ENCODE results near the gene CLDN11. TPM values are rescaled to one million over a fixed set of nuclear protein-coding genes. Genes with fewer than 3 reads are reported as not detected.

CLDN11 gene
- total RNA-seq, 1 donor from 2014 or later = 1.7 TPM

DNA sequence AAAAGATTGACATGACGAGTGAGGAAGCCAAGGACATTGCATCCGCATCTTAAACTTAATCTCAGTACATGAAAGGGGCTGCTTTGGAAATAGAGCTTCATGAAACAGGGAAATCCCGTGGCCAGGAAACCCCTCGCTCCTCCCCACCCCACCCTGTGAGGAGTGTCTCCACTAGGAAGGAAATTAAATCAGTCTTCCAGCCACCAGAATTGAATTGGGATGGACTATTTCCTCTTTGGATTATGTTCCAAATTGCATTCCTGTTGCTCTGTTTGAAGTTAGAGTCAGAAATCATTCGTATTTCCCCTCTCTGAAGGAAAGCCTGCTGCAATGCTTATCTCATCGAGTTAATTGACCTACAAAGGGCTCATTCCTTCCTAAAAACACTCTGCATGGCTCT is 35.8 kb downstream of the CLDN11 start:
- H3K4me1 Mint-ChIP-seq (ENCODE audit: low read depth) = no peaks in the 10 kb centered on the region
- no peaks in the 10 kb centered on the region for H3K9me3 Mint-ChIP-seq (ENCODE audit: low read depth)
- H3K4me3 Mint-ChIP-seq (ENCODE audit: low read depth) = no peak overlapping the region
- H3K36me3 Mint-ChIP-seq (ENCODE audit: insufficient read depth) = no peaks in the 10 kb centered on the region
- TF ChIP-seq, protein P1, sequence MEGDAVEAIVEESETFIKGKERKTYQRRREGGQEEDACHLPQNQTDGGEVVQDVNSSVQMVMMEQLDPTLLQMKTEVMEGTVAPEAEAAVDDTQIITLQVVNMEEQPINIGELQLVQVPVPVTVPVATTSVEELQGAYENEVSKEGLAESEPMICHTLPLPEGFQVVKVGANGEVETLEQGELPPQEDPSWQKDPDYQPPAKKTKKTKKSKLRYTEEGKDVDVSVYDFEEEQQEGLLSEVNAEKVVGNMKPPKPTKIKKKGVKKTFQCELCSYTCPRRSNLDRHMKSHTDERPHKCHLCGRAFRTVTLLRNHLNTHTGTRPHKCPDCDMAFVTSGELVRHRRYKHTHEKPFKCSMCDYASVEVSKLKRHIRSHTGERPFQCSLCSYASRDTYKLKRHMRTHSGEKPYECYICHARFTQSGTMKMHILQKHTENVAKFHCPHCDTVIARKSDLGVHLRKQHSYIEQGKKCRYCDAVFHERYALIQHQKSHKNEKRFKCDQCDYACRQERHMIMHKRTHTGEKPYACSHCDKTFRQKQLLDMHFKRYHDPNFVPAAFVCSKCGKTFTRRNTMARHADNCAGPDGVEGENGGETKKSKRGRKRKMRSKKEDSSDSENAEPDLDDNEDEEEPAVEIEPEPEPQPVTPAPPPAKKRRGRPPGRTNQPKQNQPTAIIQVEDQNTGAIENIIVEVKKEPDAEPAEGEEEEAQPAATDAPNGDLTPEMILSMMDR (IDR thresholded peaks at IDR 0.05; ENCODE audit: unreplicated experiment) = no peak
- DNase-seq (ENCODE audit: low spot score, unreplicated experiment) = no peak
- H3K27me3 Mint-ChIP-seq = peaks cover 4% of the 10 kb centered on the region
- no peak overlapping the region for H3K27ac Mint-ChIP-seq

DNA sequence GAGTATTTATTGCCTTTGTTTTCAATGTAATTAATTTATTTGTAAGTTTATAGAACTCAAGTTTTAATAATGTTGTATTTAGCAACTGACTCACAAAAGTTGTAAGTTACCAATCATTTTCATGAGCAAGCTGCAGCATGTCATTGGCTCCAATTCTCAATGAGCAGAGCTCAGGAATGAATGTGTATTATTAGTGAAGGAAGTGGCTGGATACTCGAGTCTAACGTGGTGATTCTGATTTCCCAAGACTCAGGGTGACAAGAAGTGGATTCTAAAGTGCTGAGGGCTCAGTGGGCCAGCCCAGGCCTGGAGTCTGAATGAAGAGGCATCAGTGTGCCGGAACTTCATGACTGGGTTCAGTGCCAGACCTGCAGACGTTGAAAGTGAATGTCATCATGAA is 39.6 kb downstream of the CLDN11 start:
- TF ChIP-seq, protein P1 (IDR thresholded peaks at IDR 0.05; ENCODE audit: unreplicated experiment) = no peak
- DNase-seq (ENCODE audit: low spot score, unreplicated experiment) = no peak
- Mint-ChIP-seq H3K4me3 (ENCODE audit: low read depth) (no peak overlapping the region), H3K9me3 (ENCODE audit: low read depth) (no peaks in the 10 kb centered on the region), H3K27ac (no peak overlapping the region), H3K27me3 (peaks cover 13% of the 10 kb centered on the region), H3K36me3 (ENCODE audit: insufficient read depth) (no peaks in the 10 kb centered on the region), H3K4me1 (ENCODE audit: low read depth) (peaks cover 7% of the 10 kb centered on the region)

DNA sequence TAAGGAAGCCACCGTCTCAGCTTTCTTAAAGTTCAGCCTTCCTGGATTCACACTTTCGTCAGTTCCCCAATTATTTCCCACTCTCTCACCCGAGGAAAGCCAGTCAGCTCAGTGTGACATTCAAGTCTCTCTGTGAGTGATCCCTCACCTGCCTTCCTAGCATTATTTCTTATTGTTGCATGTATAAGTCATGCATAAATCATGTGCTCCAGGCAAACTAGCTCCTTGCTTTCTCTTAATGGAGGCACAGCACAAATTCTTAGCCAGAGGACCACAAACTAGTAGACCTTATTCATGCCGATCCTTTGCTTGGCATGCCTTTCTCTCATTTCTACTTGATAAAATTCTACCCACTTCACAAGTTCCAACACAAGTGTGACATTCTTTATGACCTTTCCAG is 44.3 kb downstream of the CLDN11 start:
- H3K4me3 Mint-ChIP-seq (ENCODE audit: low read depth) = no peak overlapping the region
- H3K27ac Mint-ChIP-seq = no peak overlapping the region
- H3K27me3 Mint-ChIP-seq = peaks cover 15% of the 10 kb centered on the region
- DNase-seq (ENCODE audit: low spot score, unreplicated experiment) = no peak
- TF ChIP-seq, protein P1 (IDR thresholded peaks at IDR 0.05; ENCODE audit: unreplicated experiment) = no peak
- H3K36me3 Mint-ChIP-seq (ENCODE audit: insufficient read depth) = no peaks in the 10 kb centered on the region
- H3K9me3 Mint-ChIP-seq (ENCODE audit: low read depth) = no peaks in the 10 kb centered on the region
- peaks cover 25% of the 10 kb centered on the region for H3K4me1 Mint-ChIP-seq (ENCODE audit: low read depth)

DNA sequence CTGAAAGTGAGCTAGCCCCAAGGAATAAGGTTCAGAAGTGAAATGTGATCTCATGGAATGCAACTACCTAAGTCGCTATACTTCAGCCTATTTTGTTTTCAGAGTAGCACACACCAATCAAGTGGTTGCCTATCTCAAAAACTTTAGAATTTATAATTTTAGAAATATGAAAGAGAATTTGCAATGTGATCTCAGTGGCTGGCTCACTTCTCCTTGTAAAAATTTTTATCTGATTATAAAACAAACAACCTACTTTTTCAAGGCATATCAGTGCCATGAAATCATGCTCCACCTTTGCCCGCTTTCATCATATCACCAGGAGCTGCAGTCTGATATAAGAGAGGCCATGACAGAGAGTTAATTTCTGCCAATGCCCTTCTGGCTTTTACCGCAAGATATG is 47.3 kb downstream of the CLDN11 start:
- Mint-ChIP-seq H3K4me1 (ENCODE audit: low read depth) (peaks cover 42% of the 10 kb centered on the region), H3K27ac (no peak overlapping the region), H3K4me3 (ENCODE audit: low read depth) (no peak overlapping the region), H3K27me3 (peaks cover 15% of the 10 kb centered on the region), H3K36me3 (ENCODE audit: insufficient read depth) (no peaks in the 10 kb centered on the region), H3K9me3 (ENCODE audit: low read depth) (no peaks in the 10 kb centered on the region)
- no peak for DNase-seq (ENCODE audit: low spot score, unreplicated experiment)
- TF ChIP-seq, protein P1 (IDR thresholded peaks at IDR 0.05; ENCODE audit: unreplicated experiment) = no peak

DNA sequence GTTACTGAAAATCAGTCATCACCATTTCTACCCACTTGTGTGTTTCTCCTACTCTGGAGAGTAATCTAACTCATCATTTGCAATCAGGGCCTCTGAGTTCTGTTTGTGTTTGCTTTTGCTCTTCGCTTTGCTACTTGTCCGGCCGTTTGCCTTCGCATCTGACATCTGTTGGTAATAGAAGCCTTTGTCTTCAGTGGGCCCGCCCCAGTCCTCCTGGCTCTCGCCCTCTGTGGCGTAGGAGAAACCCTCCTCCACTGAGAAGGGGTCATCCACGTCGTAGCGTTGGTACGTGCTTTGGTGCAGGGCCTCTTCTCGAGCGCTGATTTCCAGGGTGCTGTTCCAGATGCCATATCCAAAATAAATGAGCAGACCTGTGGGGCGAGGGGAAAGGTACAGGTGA is 48.3 kb downstream of the CLDN11 start:
- no peak overlapping the region for H3K4me3 Mint-ChIP-seq (ENCODE audit: low read depth)
- H3K27me3 Mint-ChIP-seq = peaks cover 12% of the 10 kb centered on the region
- H3K9me3 Mint-ChIP-seq (ENCODE audit: low read depth) = no peaks in the 10 kb centered on the region
- no peak for DNase-seq (ENCODE audit: low spot score, unreplicated experiment)
- H3K27ac Mint-ChIP-seq = no peak overlapping the region
- TF ChIP-seq, protein P1 (IDR thresholded peaks at IDR 0.05; ENCODE audit: unreplicated experiment) = no peak
- H3K4me1 Mint-ChIP-seq (ENCODE audit: low read depth) = peaks cover 44% of the 10 kb centered on the region
- no peaks in the 10 kb centered on the region for H3K36me3 Mint-ChIP-seq (ENCODE audit: insufficient read depth)
